ENCODE results near the gene PGAP2. TPM values are rescaled to one million over a fixed set of nuclear protein-coding genes. Genes with fewer than 3 reads are reported as not detected.

PGAP2 gene
- total and polyA plus RNA-seq, 2 of the 13 experiments (the other 11 are each of a cell fraction or from before 2014, with no cell fraction given): 21.5 to 47.8 TPM

DNA sequence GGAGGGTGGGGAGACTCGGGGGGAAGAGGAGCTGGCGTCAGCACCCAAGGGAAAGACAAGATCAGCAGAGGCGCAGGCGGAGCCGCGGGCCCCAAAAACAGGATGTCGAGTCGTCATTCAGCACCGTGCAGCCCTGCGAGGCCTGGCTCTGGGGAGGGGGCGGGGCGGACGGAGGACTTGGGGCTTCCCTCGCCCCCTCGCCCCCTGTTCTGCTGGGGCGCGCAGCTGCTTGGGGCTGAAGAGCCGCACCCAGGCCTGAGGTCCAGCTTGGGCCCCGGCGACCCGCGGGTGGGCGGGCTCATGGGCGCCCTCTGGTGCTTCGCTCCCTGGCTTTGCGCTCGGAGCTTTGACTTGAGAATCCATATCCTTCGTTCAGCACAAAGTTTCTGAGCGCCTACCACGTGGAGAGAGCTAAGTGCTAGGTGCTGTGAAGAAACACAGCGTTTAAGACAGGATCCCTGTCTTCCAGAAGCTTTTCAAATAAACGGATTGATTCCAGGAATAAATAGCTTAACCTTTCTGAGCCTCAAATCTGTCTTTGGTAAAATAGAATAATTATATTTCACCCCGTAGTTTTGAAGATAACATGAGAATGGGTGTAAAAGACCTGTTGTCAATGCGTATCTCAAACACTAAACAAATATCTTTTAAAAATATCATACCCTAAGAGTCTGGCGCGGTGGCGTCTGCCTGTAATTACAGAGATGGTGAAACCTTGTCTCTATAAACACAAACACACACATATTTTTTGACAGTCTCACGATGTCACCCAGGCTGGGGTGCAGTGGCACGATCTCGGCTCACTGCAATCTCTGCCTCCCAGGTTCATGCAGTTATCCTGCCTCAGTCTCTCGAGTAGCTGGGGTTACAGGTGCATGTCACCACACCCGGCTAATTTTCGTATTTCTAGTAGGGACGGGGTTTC lies 33.3 kb downstream of the PGAP2 start (continued):
- TF ChIP-seq, protein P1, sequence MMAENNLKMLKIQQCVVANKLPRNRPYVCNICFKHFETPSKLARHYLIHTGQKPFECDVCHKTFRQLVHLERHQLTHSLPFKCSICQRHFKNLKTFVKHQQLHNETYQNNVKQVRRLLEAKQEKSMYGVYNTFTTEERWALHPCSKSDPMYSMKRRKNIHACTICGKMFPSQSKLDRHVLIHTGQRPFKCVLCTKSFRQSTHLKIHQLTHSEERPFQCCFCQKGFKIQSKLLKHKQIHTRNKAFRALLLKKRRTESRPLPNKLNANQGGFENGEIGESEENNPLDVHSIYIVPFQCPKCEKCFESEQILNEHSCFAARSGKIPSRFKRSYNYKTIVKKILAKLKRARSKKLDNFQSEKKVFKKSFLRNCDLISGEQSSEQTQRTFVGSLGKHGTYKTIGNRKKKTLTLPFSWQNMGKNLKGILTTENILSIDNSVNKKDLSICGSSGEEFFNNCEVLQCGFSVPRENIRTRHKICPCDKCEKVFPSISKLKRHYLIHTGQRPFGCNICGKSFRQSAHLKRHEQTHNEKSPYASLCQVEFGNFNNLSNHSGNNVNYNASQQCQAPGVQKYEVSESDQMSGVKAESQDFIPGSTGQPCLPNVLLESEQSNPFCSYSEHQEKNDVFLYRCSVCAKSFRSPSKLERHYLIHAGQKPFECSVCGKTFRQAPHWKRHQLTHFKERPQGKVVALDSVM (CRISPR knock-in tag; IDR thresholded peaks at IDR 0.05): no peak
- TF ChIP-seq MXD4 (CRISPR knock-in tag; IDR thresholded peaks at IDR 0.05) (peak; percentile 90; the same call in 1 of the 2 replicates), MIXL1 (CRISPR knock-in tag; IDR thresholded peaks at IDR 0.05) (no peak), MED1 (CRISPR knock-in tag; IDR thresholded peaks at IDR 0.05) (0 out of 2 replicates have a peak, but pooled peaks have one; percentile 26)
- TF ChIP-seq, protein P2, sequence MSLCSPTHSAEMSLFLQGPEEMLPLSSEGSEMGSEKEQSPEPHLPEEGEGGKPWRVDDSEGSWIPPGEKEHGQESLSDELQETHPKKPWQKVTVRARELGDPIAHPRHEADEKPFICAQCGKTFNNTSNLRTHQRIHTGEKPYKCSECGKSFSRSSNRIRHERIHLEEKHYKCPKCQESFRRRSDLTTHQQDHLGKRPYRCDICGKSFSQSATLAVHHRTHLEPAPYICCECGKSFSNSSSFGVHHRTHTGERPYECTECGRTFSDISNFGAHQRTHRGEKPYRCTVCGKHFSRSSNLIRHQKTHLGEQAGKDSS (CRISPR knock-in tag; IDR thresholded peaks at IDR 0.05; ENCODE audit: borderline replicate concordance, low read depth): peak; percentile 77; the same call in 1 of the 2 replicates

DNA sequence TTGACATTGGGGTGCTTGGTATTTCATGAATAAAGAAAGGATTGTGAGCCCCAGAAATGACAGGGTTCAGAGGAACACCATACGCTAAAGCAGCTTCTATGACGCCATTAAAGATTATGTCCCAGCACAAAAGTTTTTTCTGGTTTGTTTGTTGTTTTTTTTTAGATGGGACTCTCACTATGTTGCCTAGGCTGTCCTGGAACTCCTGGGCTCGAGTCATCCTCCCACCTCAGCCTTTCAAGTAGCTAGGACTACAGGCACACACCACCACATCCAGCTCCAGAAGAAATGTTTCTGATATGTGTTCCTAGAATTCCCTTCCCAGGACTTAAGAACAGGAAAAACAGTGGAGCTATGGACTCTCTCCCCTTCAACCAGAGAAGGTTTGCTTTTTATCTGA lies 35.0 kb downstream of the PGAP2 start:
- no TSS peak for BruUV-seq (replicated peaks)
- no peak overlapping the region for H3K27ac ChIP-seq (ENCODE audit: extremely low read length, insufficient read depth, low read length)
- ATAC-seq (no peak), FAIRE-seq (no peak), DNase-seq (ENCODE audit: low spot score) (no peak)
- H4K20me1 ChIP-seq (ENCODE audit: insufficient read depth, low read length): peaks cover 5% of the 10 kb centered on the region; the same call in 1 of the 2 replicates
- WGBS (ENCODE audit: low lambda C conversion rate): 45% methylated on average over 3 of the region's 3 CpGs
- no peaks in the 10 kb centered on the region; a peak in 1 of 5 replicates for H3K36me3 ChIP-seq (replicated peaks in 1 of 2; ENCODE audit: control insufficient read depth in 1 of 2, insufficient read depth in 2 of 2, low read length in 2 of 2)
- no peak overlapping the region for H3K4me2 ChIP-seq (ENCODE audit: low read depth, low read length)
- intact Hi-C loops (cut with micrococcal nuclease; ENCODE audit: unreplicated experiment): no loop called here
- CTCF ChIA-PET (ENCODE audit: low intra/inter-chr PET ratio, low total read pairs): no interaction called here
- peaks cover 40% of the 10 kb centered on the region for H3K4me1 ChIP-seq (ENCODE audit: insufficient read depth, low read length)
- in situ Hi-C loops (cut with HindIII; ENCODE audit: extremely low pct_ligation_motif_present, low pct_unique_long_range_greater_than_20kb): no loop called here
- H3K9me3 ChIP-seq (ENCODE audit: low read length): no peaks in the 10 kb centered on the region
- no peak overlapping the region for H2AFZ ChIP-seq (ENCODE audit: low read length)
- H3K27me3 ChIP-seq (ENCODE audit: control insufficient read depth in 1 of 2, insufficient read depth in 2 of 2, low read length in 2 of 2): no peaks in the 10 kb centered on the region; a peak in 1 of 5 replicates
- TF ChIP-seq RFXANK (CRISPR knock-in tag; IDR thresholded peaks at IDR 0.05): no peak
- TF ChIP-seq TEAD3 (CRISPR knock-in tag; optimal IDR thresholded peaks at IDR 0.05; ENCODE audit: borderline replicate concordance): no peak
- TF ChIP-seq SCMH1 (CRISPR knock-in tag; IDR thresholded peaks at IDR 0.05; ENCODE audit: borderline replicate concordance): no peak
- TF ChIP-seq, protein P3, sequence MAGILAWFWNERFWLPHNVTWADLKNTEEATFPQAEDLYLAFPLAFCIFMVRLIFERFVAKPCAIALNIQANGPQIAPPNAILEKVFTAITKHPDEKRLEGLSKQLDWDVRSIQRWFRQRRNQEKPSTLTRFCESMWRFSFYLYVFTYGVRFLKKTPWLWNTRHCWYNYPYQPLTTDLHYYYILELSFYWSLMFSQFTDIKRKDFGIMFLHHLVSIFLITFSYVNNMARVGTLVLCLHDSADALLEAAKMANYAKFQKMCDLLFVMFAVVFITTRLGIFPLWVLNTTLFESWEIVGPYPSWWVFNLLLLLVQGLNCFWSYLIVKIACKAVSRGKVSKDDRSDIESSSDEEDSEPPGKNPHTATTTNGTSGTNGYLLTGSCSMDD (CRISPR knock-in tag; IDR thresholded peaks at IDR 0.05): no peak
- no peak for TF ChIP-seq ZNF225 (CRISPR knock-in tag; IDR thresholded peaks at IDR 0.05)
- no peak for TF ChIP-seq NRL (CRISPR knock-in tag; IDR thresholded peaks at IDR 0.05; ENCODE audit: borderline replicate concordance)
- no peak for TF ChIP-seq ZFP62 (CRISPR knock-in tag; IDR thresholded peaks at IDR 0.05)
- peaks cover 14% of the 10 kb centered on the region for H3K79me2 ChIP-seq (ENCODE audit: insufficient read depth, low read length)
- H3K9ac ChIP-seq (ENCODE audit: insufficient read depth, low read depth, low read length): no peak overlapping the region
- POLR2A ChIA-PET: interaction anchor here (4.8 kb wide), 1 partner anchor 12 kb away, joined by 42 read pairs; the partner anchor contains the start of gene STIM1
- no peak overlapping the region for H3K4me3 ChIP-seq (replicated peaks in 1 of 3; ENCODE audit: insufficient read depth in 1 of 3, low read depth in 2 of 3, low read length in 3 of 3)

Measured in HepG2 (cell line).